ENCODE results near the gene NHEJ1.

The NHEJ1 gene

DNA sequence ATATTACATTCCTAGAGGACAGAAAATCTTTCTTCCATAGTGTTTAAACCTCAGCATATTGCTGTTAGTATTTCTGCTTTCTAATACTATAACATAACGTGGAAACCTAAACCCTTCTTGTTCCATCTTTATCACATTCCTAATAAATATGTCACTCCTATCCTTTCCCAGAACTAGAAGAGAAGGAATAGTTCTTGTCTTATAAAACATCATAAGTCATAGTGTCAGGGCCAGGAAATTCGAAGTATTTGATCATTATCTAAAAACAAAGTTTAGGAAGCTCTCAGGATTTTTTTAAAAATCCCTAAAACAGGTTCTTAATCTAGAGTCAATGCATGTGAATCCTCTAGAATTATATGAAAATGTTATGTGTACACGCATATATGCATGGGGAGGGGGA, 2.0 kb downstream of the NHEJ1 start:
- no peaks in the 10 kb centered on the region for H3K9me3 ChIP-seq (ENCODE audit: control insufficient read depth in 1 of 2, low read length in 2 of 2)
- no peak overlapping the region for H3K27ac ChIP-seq (ENCODE audit: low read length)
- H3K27me3 ChIP-seq (ENCODE audit: low read depth, low read length): no peaks in the 10 kb centered on the region
- peaks cover 8 to 9% of the 10 kb centered on the region in 2 donors for H3K4me1 ChIP-seq (ENCODE audit: control insufficient read depth in 1 of 2, insufficient read depth in 2 of 2, low read length in 2 of 2)
- H3K36me3 ChIP-seq (ENCODE audit: control insufficient read depth in 1 of 2, insufficient read depth in 2 of 2, low read length in 2 of 2): peaks cover 15 to 19% of the 10 kb centered on the region in 2 donors
- no peak overlapping the region for H3K4me3 ChIP-seq (ENCODE audit: low read depth in 1 of 2, low read length in 2 of 2)

DNA sequence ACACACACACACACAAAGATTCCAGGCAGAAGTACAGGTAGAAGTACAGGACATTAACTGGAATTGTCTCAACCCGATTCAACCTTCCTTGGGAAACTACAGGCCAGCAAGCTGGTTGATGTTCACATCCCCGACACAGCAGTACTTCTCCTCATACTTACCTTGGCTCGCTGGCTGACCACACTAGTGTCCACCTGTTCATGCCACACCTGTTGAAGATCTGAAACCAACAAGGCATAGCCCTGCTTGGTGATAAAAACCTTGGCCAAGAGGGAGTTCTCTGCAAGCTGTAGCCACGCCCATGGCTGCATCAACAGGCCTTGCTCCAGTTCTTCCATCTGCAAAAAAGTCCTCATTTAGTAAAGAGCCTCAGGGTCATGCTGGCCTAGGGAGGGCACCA, 2.6 kb downstream of the NHEJ1 start:
- H3K9me3 ChIP-seq (ENCODE audit: control insufficient read depth in 1 of 2, low read length in 2 of 2): no peaks in the 10 kb centered on the region

DNA sequence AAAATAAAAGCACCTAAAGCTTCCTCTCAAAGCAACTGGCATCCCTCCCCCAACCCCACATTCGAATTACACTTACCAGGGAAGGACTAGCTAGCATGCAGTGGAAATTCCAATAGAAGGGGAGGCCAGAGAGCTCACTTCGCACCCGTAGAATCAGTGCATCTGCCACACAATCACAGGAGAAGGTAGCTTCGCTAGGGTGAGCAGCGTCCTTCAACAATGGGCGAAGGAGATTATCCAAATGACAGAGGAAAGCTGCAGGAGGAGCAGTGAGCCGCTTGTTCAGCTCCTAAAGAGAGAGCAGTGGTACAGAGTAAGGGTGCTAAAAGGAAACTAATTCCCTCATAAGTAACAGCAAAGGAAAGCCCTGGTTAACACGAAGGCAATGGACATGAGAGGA, 3.2 kb downstream of the NHEJ1 start:
- Histone ChIP-seq H3K36me3 (ENCODE audit: control insufficient read depth in 1 of 2, insufficient read depth in 2 of 2, low read length in 2 of 2) (peaks cover 15 to 19% of the 10 kb centered on the region in 2 donors), H3K4me1 (ENCODE audit: control insufficient read depth in 1 of 2, insufficient read depth in 2 of 2, low read length in 2 of 2) (peaks cover 8 to 9% of the 10 kb centered on the region in 2 donors), H3K4me3 (ENCODE audit: low read depth in 1 of 2, low read length in 2 of 2) (no peak overlapping the region), H3K27me3 (ENCODE audit: low read depth, low read length) (no peaks in the 10 kb centered on the region), H3K27ac (ENCODE audit: low read length) (no peak overlapping the region), H3K9me3 (ENCODE audit: control insufficient read depth in 1 of 2, low read length in 2 of 2) (no peaks in the 10 kb centered on the region)

More for the DNA sequence above, 2.6 kb downstream of the NHEJ1 start:
- peaks cover 15 to 19% of the 10 kb centered on the region in 2 donors for H3K36me3 ChIP-seq (ENCODE audit: control insufficient read depth in 1 of 2, insufficient read depth in 2 of 2, low read length in 2 of 2)
- no peaks in the 10 kb centered on the region for H3K27me3 ChIP-seq (ENCODE audit: low read depth, low read length)
- H3K4me1 ChIP-seq (ENCODE audit: control insufficient read depth in 1 of 2, insufficient read depth in 2 of 2, low read length in 2 of 2): peaks cover 8 to 9% of the 10 kb centered on the region in 2 donors
- no peak overlapping the region for H3K4me3 ChIP-seq (ENCODE audit: low read depth in 1 of 2, low read length in 2 of 2)
- H3K27ac ChIP-seq (ENCODE audit: low read length): no peak overlapping the region

DNA sequence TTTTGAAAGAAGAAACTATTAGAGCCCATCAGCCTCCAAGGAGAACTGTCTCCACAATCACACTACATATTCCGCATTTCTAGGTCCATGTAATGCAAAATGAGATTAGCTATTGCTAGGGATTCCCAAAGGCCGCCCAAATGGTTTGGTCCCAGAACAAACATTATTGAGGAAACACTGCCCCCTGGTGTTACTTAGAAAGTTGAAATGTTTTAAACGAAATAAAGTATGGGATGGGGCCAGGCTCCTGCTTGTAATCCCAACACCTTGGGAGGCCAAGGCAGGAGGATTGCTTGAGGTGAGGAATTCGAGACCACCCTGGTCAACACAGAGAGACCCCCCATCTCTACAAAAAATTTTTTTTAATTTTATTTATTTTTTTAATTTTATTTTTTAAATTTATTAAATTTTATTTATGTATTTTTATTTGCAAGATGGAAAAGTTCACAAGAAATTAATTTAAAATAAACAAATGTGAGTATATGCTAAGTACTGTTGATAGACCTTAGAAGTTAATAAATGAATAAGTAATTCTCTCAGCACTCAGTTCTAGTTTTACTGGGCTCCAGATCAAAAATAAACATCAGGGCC, 5.5 kb downstream of the NHEJ1 start:
- Histone ChIP-seq H3K4me3 (ENCODE audit: low read depth in 1 of 2, low read length in 2 of 2) (no peak overlapping the region), H3K4me1 (ENCODE audit: control insufficient read depth in 1 of 2, insufficient read depth in 2 of 2, low read length in 2 of 2) (peaks cover 4 to 5% of the 10 kb centered on the region in 2 donors), H3K9me3 (ENCODE audit: control insufficient read depth in 1 of 2, low read length in 2 of 2) (no peaks in the 10 kb centered on the region), H3K36me3 (ENCODE audit: control insufficient read depth in 1 of 2, insufficient read depth in 2 of 2, low read length in 2 of 2) (peaks cover 15 to 24% of the 10 kb centered on the region in 2 donors), H3K27ac (ENCODE audit: low read length) (no peak overlapping the region), H3K27me3 (ENCODE audit: low read depth, low read length) (no peaks in the 10 kb centered on the region)

DNA sequence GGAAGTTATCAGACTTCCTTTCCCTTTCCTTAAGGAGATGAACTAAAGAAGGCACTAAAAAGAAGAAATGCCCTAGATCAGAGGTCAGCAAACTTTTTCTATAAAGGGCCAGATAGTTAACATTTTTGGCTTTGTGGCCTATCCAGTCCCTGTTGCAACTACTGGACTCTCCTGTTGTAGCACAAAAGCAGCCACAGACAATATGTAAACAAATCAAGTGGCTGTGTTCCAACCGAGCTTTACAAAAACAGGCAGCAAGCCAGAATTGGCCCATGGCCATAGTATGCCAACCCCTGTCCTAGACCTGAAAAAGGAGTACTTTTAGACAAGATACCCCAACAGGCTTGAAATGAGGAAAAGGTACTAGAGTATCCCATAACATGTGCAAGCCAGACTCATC, 10.9 kb downstream of the NHEJ1 start:
- no peaks in the 10 kb centered on the region for H3K9me3 ChIP-seq (ENCODE audit: control insufficient read depth in 1 of 2, low read length in 2 of 2)
- no peaks in the 10 kb centered on the region for H3K4me1 ChIP-seq (ENCODE audit: control insufficient read depth in 1 of 2, insufficient read depth in 2 of 2, low read length in 2 of 2)
- no peak overlapping the region for H3K27ac ChIP-seq (ENCODE audit: low read length)
- peaks cover 17 to 29% of the 10 kb centered on the region in 2 donors for H3K36me3 ChIP-seq (ENCODE audit: control insufficient read depth in 1 of 2, insufficient read depth in 2 of 2, low read length in 2 of 2)
- H3K27me3 ChIP-seq (ENCODE audit: low read depth, low read length): no peaks in the 10 kb centered on the region
- H3K4me3 ChIP-seq (ENCODE audit: low read depth in 1 of 2, low read length in 2 of 2): no peak overlapping the region

DNA sequence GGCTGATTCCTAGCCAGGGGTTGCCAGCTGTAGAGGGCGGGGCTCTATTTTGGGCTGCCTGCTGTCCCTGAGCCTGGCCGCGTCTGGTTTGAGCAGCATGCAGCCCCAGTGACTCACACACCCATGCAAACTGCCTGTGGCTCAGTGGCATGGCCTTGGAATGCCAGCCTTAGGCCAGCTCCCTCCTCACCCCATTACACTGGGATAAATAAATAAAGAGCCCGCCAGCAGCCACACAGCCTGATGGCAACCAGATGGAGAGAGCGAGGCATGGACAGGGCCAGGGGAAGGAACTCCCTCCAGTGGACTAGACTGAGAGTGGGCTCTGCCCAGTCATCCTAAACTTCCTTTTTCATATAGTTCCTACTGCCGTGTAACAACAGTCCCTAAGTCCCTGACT, 18.3 kb downstream of the NHEJ1 start:
- no peak overlapping the region for H3K4me3 ChIP-seq (ENCODE audit: low read depth in 1 of 2, low read length in 2 of 2)
- no peaks in the 10 kb centered on the region for H3K9me3 ChIP-seq (ENCODE audit: control insufficient read depth in 1 of 2, low read length in 2 of 2)
- no peak overlapping the region for H3K27ac ChIP-seq (ENCODE audit: low read length)
- H3K27me3 ChIP-seq (ENCODE audit: low read depth, low read length): no peaks in the 10 kb centered on the region
- no peaks in the 10 kb centered on the region for H3K4me1 ChIP-seq (ENCODE audit: control insufficient read depth in 1 of 2, insufficient read depth in 2 of 2, low read length in 2 of 2)
- peaks cover 40 to 61% of the 10 kb centered on the region in 2 donors for H3K36me3 ChIP-seq (ENCODE audit: control insufficient read depth in 1 of 2, insufficient read depth in 2 of 2, low read length in 2 of 2)

DNA sequence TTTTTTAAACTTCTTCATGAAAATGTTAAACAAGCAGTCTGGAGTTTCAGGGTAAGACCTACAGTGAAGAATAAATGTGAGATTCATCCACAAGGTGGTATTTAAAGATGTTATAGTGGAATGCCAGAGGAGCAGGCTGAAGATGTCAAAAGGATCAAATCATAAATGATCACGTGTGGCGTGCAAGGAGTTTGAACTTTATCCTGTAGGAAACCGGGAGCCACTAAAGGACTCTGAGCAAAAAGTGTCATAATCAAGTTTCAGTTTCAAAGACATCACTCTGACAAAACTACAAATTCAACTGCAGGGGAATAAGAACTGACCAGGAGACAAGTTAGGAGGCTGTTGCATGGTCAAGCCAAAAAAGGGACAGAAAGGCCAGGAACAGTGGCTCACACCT, 19.9 kb downstream of the NHEJ1 start:
- Histone ChIP-seq H3K4me1 (ENCODE audit: control insufficient read depth in 1 of 2, insufficient read depth in 2 of 2, low read length in 2 of 2) (no peaks in the 10 kb centered on the region), H3K9me3 (ENCODE audit: control insufficient read depth in 1 of 2, low read length in 2 of 2) (no peaks in the 10 kb centered on the region), H3K27ac (ENCODE audit: low read length) (no peak overlapping the region), H3K36me3 (ENCODE audit: control insufficient read depth in 1 of 2, insufficient read depth in 2 of 2, low read length in 2 of 2) (peaks cover 27 to 47% of the 10 kb centered on the region in 2 donors), H3K4me3 (ENCODE audit: low read depth in 1 of 2, low read length in 2 of 2) (no peak overlapping the region), H3K27me3 (ENCODE audit: low read depth, low read length) (no peaks in the 10 kb centered on the region)

DNA sequence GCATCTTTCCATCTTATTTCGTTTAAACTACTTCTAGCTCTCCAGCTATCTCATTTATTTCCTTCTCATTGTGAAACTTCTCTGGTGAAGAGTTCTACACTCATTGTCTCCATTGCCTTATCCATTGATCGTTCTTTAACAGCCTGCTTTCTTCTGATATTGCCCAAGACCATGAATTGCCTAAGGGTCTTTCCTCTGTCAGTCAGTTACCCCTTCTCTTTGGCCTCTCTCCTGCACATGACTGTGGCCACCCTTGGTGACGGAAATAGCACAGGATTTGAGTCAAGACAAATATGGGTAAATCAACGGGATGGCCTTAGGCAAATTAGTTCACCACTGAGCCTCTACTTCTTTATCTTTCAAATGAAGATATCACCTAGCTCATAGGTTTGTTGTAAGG, 26.6 kb downstream of the NHEJ1 start:
- no peak overlapping the region for H3K4me3 ChIP-seq (ENCODE audit: low read depth in 1 of 2, low read length in 2 of 2)
- peaks cover 0 to under 1% of the 10 kb centered on the region in 2 donors for H3K36me3 ChIP-seq (ENCODE audit: control insufficient read depth in 1 of 2, insufficient read depth in 2 of 2, low read length in 2 of 2)
- no peaks in the 10 kb centered on the region for H3K4me1 ChIP-seq (ENCODE audit: control insufficient read depth in 1 of 2, insufficient read depth in 2 of 2, low read length in 2 of 2)
- no peaks in the 10 kb centered on the region for H3K27me3 ChIP-seq (ENCODE audit: low read depth, low read length)
- no peak overlapping the region for H3K27ac ChIP-seq (ENCODE audit: low read length)
- H3K9me3 ChIP-seq (ENCODE audit: control insufficient read depth in 1 of 2, low read length in 2 of 2): no peaks in the 10 kb centered on the region

DNA sequence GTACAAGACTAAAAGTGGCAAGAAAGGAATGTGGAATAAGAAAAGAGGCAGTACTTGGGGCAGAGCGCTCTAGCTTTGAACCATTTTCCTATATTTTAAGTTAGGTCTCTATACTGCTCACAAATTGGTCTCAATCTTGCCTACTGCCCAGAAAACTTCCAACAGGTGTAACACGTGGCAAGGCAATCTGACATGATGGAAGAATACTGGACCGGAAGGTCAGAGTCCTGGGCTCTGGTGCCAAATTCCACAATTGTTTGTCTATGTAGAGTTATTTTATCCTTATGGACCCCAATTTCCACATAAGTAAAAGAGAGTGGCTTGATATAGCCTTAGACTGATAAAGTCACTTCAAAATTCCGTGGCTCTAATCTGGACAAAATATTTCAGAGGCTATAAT, 28.9 kb downstream of the NHEJ1 start:
- H3K4me1 ChIP-seq (ENCODE audit: control insufficient read depth in 1 of 2, insufficient read depth in 2 of 2, low read length in 2 of 2): no peaks in the 10 kb centered on the region
- no peaks in the 10 kb centered on the region for H3K9me3 ChIP-seq (ENCODE audit: control insufficient read depth in 1 of 2, low read length in 2 of 2)
- no peaks in the 10 kb centered on the region for H3K27me3 ChIP-seq (ENCODE audit: low read depth, low read length)
- peaks cover 0 to 3% of the 10 kb centered on the region in 2 donors for H3K36me3 ChIP-seq (ENCODE audit: control insufficient read depth in 1 of 2, insufficient read depth in 2 of 2, low read length in 2 of 2)
- no peak overlapping the region for H3K27ac ChIP-seq (ENCODE audit: low read length)
- H3K4me3 ChIP-seq (ENCODE audit: low read depth in 1 of 2, low read length in 2 of 2): no peak overlapping the region

DNA sequence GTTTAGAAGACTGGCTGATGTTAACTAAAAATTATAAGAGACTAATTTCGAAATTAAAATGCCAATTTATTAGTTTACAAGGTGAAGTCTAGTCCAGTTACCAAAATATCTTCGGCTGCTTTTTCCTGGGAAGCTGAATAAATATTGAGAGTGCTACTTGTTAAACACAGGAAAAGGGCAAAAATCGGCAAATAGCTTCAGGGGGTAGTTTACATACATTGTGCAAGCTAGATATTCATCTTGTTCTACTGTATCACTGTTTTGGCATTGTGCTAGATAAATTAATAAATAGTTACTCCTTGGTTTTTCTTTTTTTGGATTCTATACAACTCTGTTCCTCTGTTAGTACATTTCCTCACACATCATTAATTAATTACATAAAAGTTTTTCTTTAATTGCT, 29.3 kb downstream of the NHEJ1 start:
- no peaks in the 10 kb centered on the region for H3K27me3 ChIP-seq (ENCODE audit: low read depth, low read length)
- H3K27ac ChIP-seq (ENCODE audit: low read length): no peak overlapping the region
- H3K4me1 ChIP-seq (ENCODE audit: control insufficient read depth in 1 of 2, insufficient read depth in 2 of 2, low read length in 2 of 2): no peaks in the 10 kb centered on the region
- no peaks in the 10 kb centered on the region for H3K9me3 ChIP-seq (ENCODE audit: control insufficient read depth in 1 of 2, low read length in 2 of 2)
- no peak overlapping the region for H3K4me3 ChIP-seq (ENCODE audit: low read depth in 1 of 2, low read length in 2 of 2)
- H3K36me3 ChIP-seq (ENCODE audit: control insufficient read depth in 1 of 2, insufficient read depth in 2 of 2, low read length in 2 of 2): peaks cover 0 to 3% of the 10 kb centered on the region in 2 donors

DNA sequence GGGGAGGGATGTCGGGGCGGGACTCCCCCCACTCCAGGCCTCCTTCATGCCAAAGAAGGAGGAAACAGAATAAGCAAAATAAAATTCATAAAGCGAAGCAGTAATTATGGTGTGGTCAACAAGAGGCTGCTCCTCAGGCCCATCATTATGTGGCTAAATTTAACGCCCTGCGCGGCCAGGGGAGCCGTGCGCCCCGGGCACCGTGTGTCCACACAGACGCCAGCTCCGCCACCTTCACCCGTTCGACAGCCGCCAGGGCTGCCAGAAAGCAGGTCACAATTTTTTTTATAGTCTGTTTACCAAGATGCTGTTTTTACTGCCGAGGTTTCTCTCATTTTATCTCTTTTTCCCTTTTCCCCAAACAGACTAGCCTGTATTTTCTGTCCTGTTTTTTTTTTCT, 31.0 kb downstream of the NHEJ1 start:
- H3K4me3 ChIP-seq (ENCODE audit: low read depth in 1 of 2, low read length in 2 of 2): no peak overlapping the region
- H3K4me1 ChIP-seq (ENCODE audit: control insufficient read depth in 1 of 2, insufficient read depth in 2 of 2, low read length in 2 of 2): peaks cover 0 to 6% of the 10 kb centered on the region in 2 donors
- no peaks in the 10 kb centered on the region for H3K27me3 ChIP-seq (ENCODE audit: low read depth, low read length)
- no peak overlapping the region for H3K27ac ChIP-seq (ENCODE audit: low read length)
- H3K36me3 ChIP-seq (ENCODE audit: control insufficient read depth in 1 of 2, insufficient read depth in 2 of 2, low read length in 2 of 2): peaks cover 3 to 8% of the 10 kb centered on the region in 2 donors
- H3K9me3 ChIP-seq (ENCODE audit: control insufficient read depth in 1 of 2, low read length in 2 of 2): no peaks in the 10 kb centered on the region

DNA sequence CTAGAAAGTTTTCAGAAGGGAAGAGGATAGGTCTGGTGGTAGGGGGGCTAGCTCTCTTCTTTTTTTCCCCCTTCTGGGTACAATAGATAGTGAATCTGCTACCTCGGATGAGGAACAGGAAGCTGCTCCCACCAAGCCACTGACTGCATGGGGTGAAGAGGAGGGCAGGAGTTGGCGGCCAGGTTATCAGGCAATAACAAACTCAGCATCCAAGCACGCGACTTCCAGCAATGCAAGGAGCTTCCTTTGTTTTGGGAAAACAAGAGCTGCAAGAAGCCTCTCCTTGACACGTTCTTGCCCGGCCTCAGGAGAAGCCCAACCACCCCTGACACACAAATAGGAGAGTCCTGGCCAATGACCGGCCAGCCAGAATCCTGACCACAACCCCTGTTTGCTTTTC, 32.2 kb downstream of the NHEJ1 start:
- Histone ChIP-seq H3K9me3 (ENCODE audit: control insufficient read depth in 1 of 2, low read length in 2 of 2) (no peaks in the 10 kb centered on the region), H3K27me3 (ENCODE audit: low read depth, low read length) (no peaks in the 10 kb centered on the region), H3K4me1 (ENCODE audit: control insufficient read depth in 1 of 2, insufficient read depth in 2 of 2, low read length in 2 of 2) (peaks cover 0 to 6% of the 10 kb centered on the region in 2 donors), H3K27ac (ENCODE audit: low read length) (no peak overlapping the region), H3K4me3 (ENCODE audit: low read depth in 1 of 2, low read length in 2 of 2) (no peak overlapping the region), H3K36me3 (ENCODE audit: control insufficient read depth in 1 of 2, insufficient read depth in 2 of 2, low read length in 2 of 2) (peaks cover 3 to 8% of the 10 kb centered on the region in 2 donors)

All from muscle layer of duodenum (tissue), 2 donors.